T47D (cell line): Measurements from ENCODE around the gene NFIB.
A peak's percentile ranks its signal among the peaks of the same experiment; 100 is the strongest.

Source experiments
- DNase-seq, 2 experiments: peaks; one replicate each; pipeline versions ENCODE4 v3.0.0 to v3.0.0-alpha.2; 2011 to 2012; ENCODE audit warnings: low read depth in 1 of 2, low spot score in 1 of 2
- JUND ChIP-seq: IDR thresholded peaks from 2 replicates; pipeline ENCODE4 v1.6.1; 2012; ENCODE audit warnings: low read depth
- in situ Hi-C: cut with HindIII; loops from 2 replicates; pipeline ENCODE4 v1.10.0; 2016; ENCODE audit warnings: low sequenced_read_pairs, low pct_unique_long_range_greater_than_20kb

The NFIB gene

GRCh38 chr9:14131356-14132088 is 182.4 kb downstream of the NFIB start:
- no peak for DNase-seq
- in situ Hi-C loops: no loop called here
- no peak for TF ChIP-seq JUND

- TF ChIP-seq JUND: no peak
- no peak for DNase-seq
- in situ Hi-C loops: no loop called here
Observed at GRCh38 chr9:14127656-14128055, 186.3 kb downstream of the NFIB start.

- DNase-seq: no peak
- in situ Hi-C loops: no loop called here
Observed at GRCh38 chr9:14119694-14120514, 194.0 kb downstream of the NFIB start.

GRCh38 chr9:14112226-14112625 is 201.7 kb downstream of the NFIB start:
- in situ Hi-C loops: no loop called here
- DNase-seq: no peak
- no peak for TF ChIP-seq JUND

More at GRCh38 chr9:14119694-14120514, 194.0 kb downstream of the NFIB start:
- no peak for TF ChIP-seq JUND

GRCh38 chr9:14111696-14112095 is 202.2 kb downstream of the NFIB start:
- no peak for DNase-seq
- in situ Hi-C loops: no loop called here
- TF ChIP-seq JUND: no peak

- DNase-seq: no peak
- no peak for TF ChIP-seq JUND
- in situ Hi-C loops: no loop called here
Observed at GRCh38 chr9:14107977-14108376, 206.0 kb downstream of the NFIB start.

- TF ChIP-seq JUND: no peak
- in situ Hi-C loops: no loop called here
- no peak for DNase-seq
Observed at GRCh38 chr9:14107495-14107894, 206.4 kb downstream of the NFIB start.

GRCh38 chr9:14106699-14107098 is 207.2 kb downstream of the NFIB start:
- TF ChIP-seq JUND: no peak
- in situ Hi-C loops: no loop called here
- DNase-seq: no peak

GRCh38 chr9:14104496-14104895 is 209.4 kb downstream of the NFIB start:
- in situ Hi-C loops: no loop called here
- DNase-seq: peak in 1 of 2 experiments; percentile 17
- TF ChIP-seq JUND: no peak

- TF ChIP-seq JUND: no peak
- DNase-seq: no peak
- in situ Hi-C loops: no loop called here
Observed at GRCh38 chr9:14103115-14103514, 210.8 kb downstream of the NFIB start.

GRCh38 chr9:14099737-14100136 is 214.2 kb downstream of the NFIB start:
- no peak for DNase-seq
- TF ChIP-seq JUND: no peak
- in situ Hi-C loops: no loop called here

GRCh38 chr9:14098486-14099180 is 215.3 kb downstream of the NFIB start:
- no peak for DNase-seq
- TF ChIP-seq JUND: no peak
- in situ Hi-C loops: no loop called here

- no peak for TF ChIP-seq JUND
- in situ Hi-C loops: no loop called here
Observed at GRCh38 chr9:14097666-14098415, 216.1 kb downstream of the NFIB start.

More at GRCh38 chr9:14097666-14098415, 216.1 kb downstream of the NFIB start:
- DNase-seq: no peak
